PC-9 (cell line): ENCODE results near the gene C6orf141. TPM values are rescaled to one million over a fixed set of nuclear protein-coding genes. Genes with fewer than 3 reads are reported as not detected.

ENCODE experiments used
- BruUV-seq: library from RNA; stranded (reverse); fragments of 400-500 nt; replicated peaks from 2 replicates; lab custom pipeline; 2021; lab: Mats Ljungman, UMichigan
- CTCF ChIA-PET: fragments of 300-600 bp; sonication (Branson Sonifier 250); formaldehyde crosslinking; loops from one replicate; lab custom pipeline; 2022; ENCODE audit warnings: antibody characterized with exemption; lab: Charles Lee
- POLR2A ChIA-PET: fragments of 300-600 bp; sonication (Branson Sonifier 250); formaldehyde crosslinking; loops from one replicate; lab custom pipeline; 2022; ENCODE audit warnings: antibody characterized with exemption; ENCODE audit not compliant: unreplicated experiment; lab: Charles Lee
- DNase-seq, 2 experiments: peaks; one replicate each; pipeline versions ENCODE4 v3.0.0 to v3.0.0-alpha.2; 2015 to 2022; ENCODE audit warnings: mixed read lengths in 1 of 2
- H2AFZ ChIP-seq: fragments of 200-600 bp; sonication (generic); 2 replicates; pipeline ENCODE4 v1.8.1; 2017; ENCODE audit warnings: antibody characterized with exemption
- H3F3A ChIP-seq: fragments of 200-600 bp; sonication (generic); 2 replicates; pipeline ENCODE4 v1.8.1; 2017; ENCODE audit warnings: antibody characterized with exemption, mild to moderate bottlenecking, low read depth; ENCODE audit not compliant: insufficient read depth
- H3K27ac ChIP-seq: fragments of 200-600 bp; sonication (generic); 2 replicates; pipeline ENCODE4 v1.6.1; 2016; ENCODE audit warnings: mixed run types
- H3K27me3 ChIP-seq: fragments of 200-600 bp; sonication (generic); 2 replicates; pipeline ENCODE4 v1.6.1; 2016; ENCODE audit warnings: low read depth, mixed run types; ENCODE audit not compliant: insufficient read depth
- H3K36me3 ChIP-seq: fragments of 200-600 bp; sonication (generic); 2 replicates; pipeline ENCODE4 v1.6.1; 2016; ENCODE audit warnings: low read depth, mixed run types
- H3K4me1 ChIP-seq: fragments of 200-600 bp; sonication (generic); replicated peaks from 2 replicates; pipeline ENCODE4 v1.6.1; 2016; ENCODE audit warnings: mixed run types; ENCODE audit not compliant: insufficient read depth
- H3K4me2 ChIP-seq: fragments of 200-600 bp; sonication (generic); 2 replicates; pipeline ENCODE4 v1.6.1; 2017; ENCODE audit warnings: mixed run types
- H3K4me3 ChIP-seq: fragments of 200-600 bp; sonication (generic); 2 replicates; pipeline ENCODE4 v1.6.1; 2016; ENCODE audit warnings: mixed run types
- H3K79me2 ChIP-seq: fragments of 200-600 bp; sonication (generic); 2 replicates; pipeline ENCODE4 v1.6.1; 2017; ENCODE audit warnings: low read depth, mixed run types
- H3K9me2 ChIP-seq: fragments of 200-600 bp; sonication (generic); 2 replicates; pipeline ENCODE4 v1.8.1; 2017; ENCODE audit warnings: mild to moderate bottlenecking; ENCODE audit not compliant: insufficient read depth
- H3K9me3 ChIP-seq: fragments of 200-600 bp; sonication (generic); 2 replicates; pipeline ENCODE4 v1.8.1; 2016; ENCODE audit warnings: low read depth; ENCODE audit not compliant: insufficient read depth
- H4K20me1 ChIP-seq: fragments of 200-600 bp; sonication (generic); 2 replicates; pipeline ENCODE4 v1.8.1; 2017; ENCODE audit not compliant: insufficient read depth
- EZH2 ChIP-seq: fragments of 200-600 bp; sonication (generic); IDR thresholded peaks from 2 replicates; pipeline ENCODE4 v1.8.0; 2017; ENCODE audit warnings: antibody characterized with exemption, low read depth
- intact Hi-C: fragments of 100-400 bp; cut with micrococcal nuclease; formaldehyde crosslinking; loops from one replicate; pipeline ENCODE4 v1.10.0; 2022; ENCODE audit not compliant: unreplicated experiment
- total RNA-seq: library from RNA; stranded (reverse); gene quantifications from 2 replicates; pipeline ENCODE4 v1.2.3, GENCODE V29; 2021
- TF ChIP-seq, protein P1 (sequence below): fragments of 200-600 bp; sonication (generic); conservative IDR thresholded peaks from 2 replicates; pipeline ENCODE4 v1.6.1; 2017; ENCODE audit warnings: mixed run types, antibody characterized with exemption, mild to moderate bottlenecking, moderate library complexity

C6orf141 gene
- total RNA-seq, 1 experiment from 2014 or later = 21.9 TPM

DNA sequence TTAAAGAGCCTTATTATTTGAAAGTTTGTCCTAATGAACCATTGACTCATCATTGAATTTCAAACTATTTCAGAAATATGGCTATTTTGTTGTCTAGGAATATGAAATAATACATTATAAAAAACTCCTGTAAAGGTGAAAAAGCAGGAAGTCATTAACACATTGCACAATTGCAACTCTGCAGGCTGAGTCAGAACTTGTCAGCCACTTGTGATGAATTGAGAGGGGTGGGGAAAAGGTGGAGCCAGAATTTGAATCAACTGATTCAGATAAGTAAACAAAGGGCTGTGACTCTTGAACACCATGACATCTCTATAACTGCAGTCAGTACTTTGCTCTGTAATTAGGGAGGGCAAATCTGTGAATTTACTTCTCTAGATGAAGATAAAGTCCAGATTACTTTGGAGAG, 6.0 kb downstream of the C6orf141 start:
- Histone ChIP-seq H3K4me1 (peaks cover 57% of the 10 kb centered on the region), H3K27me3 (no peaks in the 10 kb centered on the region), H3K36me3 (no peaks in the 10 kb centered on the region; the same call in 1 of the 2 replicates), H3K9me3 (no peaks in the 10 kb centered on the region), H4K20me1 (no peaks in the 10 kb centered on the region), H3K9me2 (no peaks in the 10 kb centered on the region), H3K79me2 (peaks cover 17% of the 10 kb centered on the region), H3F3A (peaks cover 38% of the 10 kb centered on the region), H3K27ac (peak overlapping the region; percentile 84), H3K4me3 (no peak overlapping the region), H3K4me2 (peak overlapping the region; percentile 43), H2AFZ (0 out of 2 replicates have a peak overlapping the region, but pooled peaks have one; percentile 33)
- intact Hi-C loops = loop anchor here (10.0 kb wide), 1 partner anchor 108 kb away; no protein-coding TSS in a partner anchor
- peak; percentile 60 to 95 for DNase-seq
- TF ChIP-seq, protein P1, sequence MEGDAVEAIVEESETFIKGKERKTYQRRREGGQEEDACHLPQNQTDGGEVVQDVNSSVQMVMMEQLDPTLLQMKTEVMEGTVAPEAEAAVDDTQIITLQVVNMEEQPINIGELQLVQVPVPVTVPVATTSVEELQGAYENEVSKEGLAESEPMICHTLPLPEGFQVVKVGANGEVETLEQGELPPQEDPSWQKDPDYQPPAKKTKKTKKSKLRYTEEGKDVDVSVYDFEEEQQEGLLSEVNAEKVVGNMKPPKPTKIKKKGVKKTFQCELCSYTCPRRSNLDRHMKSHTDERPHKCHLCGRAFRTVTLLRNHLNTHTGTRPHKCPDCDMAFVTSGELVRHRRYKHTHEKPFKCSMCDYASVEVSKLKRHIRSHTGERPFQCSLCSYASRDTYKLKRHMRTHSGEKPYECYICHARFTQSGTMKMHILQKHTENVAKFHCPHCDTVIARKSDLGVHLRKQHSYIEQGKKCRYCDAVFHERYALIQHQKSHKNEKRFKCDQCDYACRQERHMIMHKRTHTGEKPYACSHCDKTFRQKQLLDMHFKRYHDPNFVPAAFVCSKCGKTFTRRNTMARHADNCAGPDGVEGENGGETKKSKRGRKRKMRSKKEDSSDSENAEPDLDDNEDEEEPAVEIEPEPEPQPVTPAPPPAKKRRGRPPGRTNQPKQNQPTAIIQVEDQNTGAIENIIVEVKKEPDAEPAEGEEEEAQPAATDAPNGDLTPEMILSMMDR = no peak
- no peak for TF ChIP-seq EZH2
- ChIA-PET CTCF (no interaction called here), POLR2A (no interaction called here)
- no TSS peak for BruUV-seq

DNA sequence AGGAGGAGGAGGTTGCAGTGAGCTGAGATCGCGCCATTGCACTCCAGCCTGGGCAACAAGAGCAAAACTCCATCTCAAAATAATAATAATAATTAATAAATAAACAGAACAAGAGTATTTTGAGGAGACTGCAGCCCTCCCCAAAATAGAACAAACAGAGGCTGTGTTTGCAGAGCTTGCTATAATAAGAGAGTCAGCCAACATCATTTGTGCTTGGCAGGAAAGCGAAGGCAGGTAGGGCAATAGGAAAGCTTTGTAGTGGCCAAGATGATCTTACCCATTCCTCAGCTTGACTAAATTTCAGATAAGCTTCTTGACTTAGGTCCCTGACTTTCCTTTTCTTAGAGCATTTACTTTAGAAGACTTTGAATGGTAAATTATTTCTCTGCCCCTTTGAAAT, 6.7 kb downstream of the C6orf141 start:
- ChIA-PET CTCF (no interaction called here), POLR2A (no interaction called here)
- Histone ChIP-seq H3K79me2 (peaks cover 11% of the 10 kb centered on the region), H3K36me3 (no peaks in the 10 kb centered on the region; the same call in 1 of the 2 replicates), H3K4me3 (no peak overlapping the region), H3K27ac (peak overlapping the region; percentile 84), H2AFZ (no peak overlapping the region), H3K27me3 (no peaks in the 10 kb centered on the region), H4K20me1 (no peaks in the 10 kb centered on the region), H3F3A (peaks cover 34% of the 10 kb centered on the region), H3K4me2 (no peak overlapping the region), H3K9me2 (no peaks in the 10 kb centered on the region), H3K4me1 (peaks cover 53% of the 10 kb centered on the region), H3K9me3 (no peaks in the 10 kb centered on the region)
- no peak for DNase-seq
- TF ChIP-seq EZH2 = no peak
- TF ChIP-seq, protein P1 = no peak
- intact Hi-C loops = loop anchor here (10.0 kb wide), 1 partner anchor 108 kb away; no protein-coding TSS in a partner anchor
- no TSS peak for BruUV-seq

DNA sequence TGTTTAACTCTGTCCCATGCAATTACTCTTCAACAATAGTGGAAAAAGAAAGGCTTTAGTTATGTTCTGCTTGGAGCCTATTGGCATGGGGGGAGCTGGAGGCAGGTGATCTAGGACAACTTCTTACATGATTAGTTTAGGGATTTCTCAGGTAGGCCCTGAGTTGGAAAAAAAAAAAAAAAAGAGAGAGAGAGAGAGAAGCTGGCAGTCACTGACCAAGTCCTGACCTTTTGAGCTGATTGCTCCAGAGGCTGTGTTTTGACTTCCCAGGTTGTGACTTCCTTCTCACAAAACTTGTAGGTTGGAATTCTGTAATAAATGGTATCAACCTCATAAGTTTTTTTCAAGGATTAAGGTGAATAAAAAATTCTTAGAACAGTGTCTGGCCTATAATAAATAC, 7.8 kb downstream of the C6orf141 start:
- Histone ChIP-seq H3K9me2 (no peaks in the 10 kb centered on the region), H3K4me3 (no peak overlapping the region), H4K20me1 (no peaks in the 10 kb centered on the region), H3K4me1 (peaks cover 42% of the 10 kb centered on the region), H3K27me3 (no peaks in the 10 kb centered on the region), H3K36me3 (no peaks in the 10 kb centered on the region; the same call in 1 of the 2 replicates), H3K9me3 (no peaks in the 10 kb centered on the region), H3K27ac (no peak overlapping the region), H2AFZ (no peak overlapping the region), H3F3A (peaks cover 26% of the 10 kb centered on the region), H3K4me2 (no peak overlapping the region), H3K79me2 (no peaks in the 10 kb centered on the region; the same call in 1 of the 2 replicates)
- TF ChIP-seq, protein P1 = no peak
- TF ChIP-seq EZH2 = no peak
- BruUV-seq = no TSS peak
- CTCF ChIA-PET = no interaction called here
- intact Hi-C loops = loop anchor here (10.0 kb wide), 1 partner anchor 107 kb away; no protein-coding TSS in a partner anchor
- POLR2A ChIA-PET = no interaction called here
- DNase-seq = no peak
